OCI-LY3 (cell line): ENCODE measurements around the gene ZCCHC18.

Experiments
- H2AFZ ChIP-seq: fragments of 200-600, 300-600 bp; shearing (Covaris generic); 2 replicates; pipeline ENCODE4 v1.6.0; 2014; ENCODE audit warnings: antibody characterized with exemption, low read depth, low read length
- H3K27ac ChIP-seq: fragments of 200-600, 300-600 bp; sonication (generic); 2 replicates; pipeline ENCODE4 v1.5.1; 2014; ENCODE audit warnings: mild to moderate bottlenecking, low read length, moderate library complexity, mixed read lengths
- H3K27me3 ChIP-seq: fragments of 200-600, 300-600 bp; sonication (generic); 2 replicates; pipeline ENCODE4 v1.6.1; 2014; ENCODE audit warnings: low read depth, low read length, mixed read lengths
- H3K36me3 ChIP-seq: fragments of 200-600, 300-600 bp; sonication (generic); replicated peaks from 2 replicates; pipeline ENCODE3; 2014; ENCODE audit warnings: low read depth, low read length, mixed read lengths
- H3K4me1 ChIP-seq: fragments of 300-600, 200-600 bp; sonication (generic); 2 replicates; pipeline ENCODE4 v1.6.1; 2014; ENCODE audit warnings: low read length, mixed read lengths
- H3K4me2 ChIP-seq: fragments of 200-600, 300-600 bp; sonication (generic); 2 replicates; pipeline ENCODE4 v1.6.1; 2014; ENCODE audit warnings: low read length, mixed read lengths
- H3K4me3 ChIP-seq: fragments of 300-600, 200-600 bp; sonication (generic); 2 replicates; pipeline ENCODE4 v1.5.1; 2014; ENCODE audit warnings: antibody characterized with exemption, mild to moderate bottlenecking, low read length, moderate library complexity
- H3K79me2 ChIP-seq: fragments of 300-600, 200-600 bp; shearing (Covaris generic); 2 replicates; pipeline ENCODE4 v1.6.1; 2014; ENCODE audit warnings: mild to moderate bottlenecking, low read length, mixed read lengths
- H3K9ac ChIP-seq: fragments of 300-600, 200-600 bp; shearing (Covaris generic); 2 replicates; pipeline ENCODE4 v1.6.0; 2014; ENCODE audit warnings: mild to moderate bottlenecking, low read length, moderate library complexity
- H3K9me3 ChIP-seq: fragments of 200-600, 300-600 bp; shearing (Covaris generic); 2 replicates; pipeline ENCODE4 v1.6.1; 2014; ENCODE audit warnings: low read length, mixed read lengths; ENCODE audit not compliant: insufficient read depth
- H4K20me1 ChIP-seq: fragments of 200-600, 300-600 bp; sonication (generic); 2 replicates; pipeline ENCODE4 v1.6.1; 2016; ENCODE audit warnings: low read length, mixed read lengths; ENCODE audit not compliant: insufficient read depth
- EZH2phosphoT487 ChIP-seq: fragments of 200-600 bp; shearing (Covaris generic); IDR thresholded peaks from 2 replicates; pipeline ENCODE4 v1.6.1; 2018; ENCODE audit warnings: antibody characterized with exemption, mixed run types, low read depth
- TF ChIP-seq, protein P1 (sequence below): fragments of 200-600, 300-600 bp; sonication (generic); IDR thresholded peaks from 2 replicates; pipeline ENCODE4 v1.5.1; 2014; ENCODE audit warnings: antibody characterized with exemption, low read length, low read depth

The ZCCHC18 gene

DNA sequence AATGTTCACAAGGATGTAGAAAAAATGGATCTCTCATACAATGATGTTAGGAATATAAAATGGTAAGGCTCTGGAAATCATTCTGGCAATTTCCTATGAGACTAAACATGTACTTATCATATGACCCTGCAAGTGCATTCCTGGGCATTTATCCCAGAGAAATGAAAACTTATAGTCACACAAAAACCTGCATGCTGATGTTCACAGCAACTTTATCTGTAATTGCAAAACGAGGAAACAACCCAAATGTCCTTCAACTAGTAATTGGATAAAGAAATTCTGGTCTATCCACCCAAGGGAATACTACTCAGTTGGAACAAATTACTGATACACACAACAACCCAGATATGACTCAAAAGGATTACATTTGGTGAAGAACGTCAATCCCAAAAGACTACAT lies 14.5 kb downstream of the ZCCHC18 start:
- no peaks in the 10 kb centered on the region for H3K36me3 ChIP-seq
- no peaks in the 10 kb centered on the region for H3K9me3 ChIP-seq
- H3K4me1 ChIP-seq, result peaks cover 7% of the 10 kb centered on the region
- no peak overlapping the region for H3K27ac ChIP-seq
- H3K4me2 ChIP-seq, result no peak overlapping the region
- H4K20me1 ChIP-seq, result no peaks in the 10 kb centered on the region
- H3K27me3 ChIP-seq, result no peaks in the 10 kb centered on the region
- H2AFZ ChIP-seq, result no peak overlapping the region
- H3K4me3 ChIP-seq, result no peak overlapping the region
- TF ChIP-seq, protein P1, sequence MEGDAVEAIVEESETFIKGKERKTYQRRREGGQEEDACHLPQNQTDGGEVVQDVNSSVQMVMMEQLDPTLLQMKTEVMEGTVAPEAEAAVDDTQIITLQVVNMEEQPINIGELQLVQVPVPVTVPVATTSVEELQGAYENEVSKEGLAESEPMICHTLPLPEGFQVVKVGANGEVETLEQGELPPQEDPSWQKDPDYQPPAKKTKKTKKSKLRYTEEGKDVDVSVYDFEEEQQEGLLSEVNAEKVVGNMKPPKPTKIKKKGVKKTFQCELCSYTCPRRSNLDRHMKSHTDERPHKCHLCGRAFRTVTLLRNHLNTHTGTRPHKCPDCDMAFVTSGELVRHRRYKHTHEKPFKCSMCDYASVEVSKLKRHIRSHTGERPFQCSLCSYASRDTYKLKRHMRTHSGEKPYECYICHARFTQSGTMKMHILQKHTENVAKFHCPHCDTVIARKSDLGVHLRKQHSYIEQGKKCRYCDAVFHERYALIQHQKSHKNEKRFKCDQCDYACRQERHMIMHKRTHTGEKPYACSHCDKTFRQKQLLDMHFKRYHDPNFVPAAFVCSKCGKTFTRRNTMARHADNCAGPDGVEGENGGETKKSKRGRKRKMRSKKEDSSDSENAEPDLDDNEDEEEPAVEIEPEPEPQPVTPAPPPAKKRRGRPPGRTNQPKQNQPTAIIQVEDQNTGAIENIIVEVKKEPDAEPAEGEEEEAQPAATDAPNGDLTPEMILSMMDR, result no peak
- TF ChIP-seq EZH2phosphoT487, result no peak
- no peak overlapping the region for H3K9ac ChIP-seq
- H3K79me2 ChIP-seq, result no peaks in the 10 kb centered on the region

DNA sequence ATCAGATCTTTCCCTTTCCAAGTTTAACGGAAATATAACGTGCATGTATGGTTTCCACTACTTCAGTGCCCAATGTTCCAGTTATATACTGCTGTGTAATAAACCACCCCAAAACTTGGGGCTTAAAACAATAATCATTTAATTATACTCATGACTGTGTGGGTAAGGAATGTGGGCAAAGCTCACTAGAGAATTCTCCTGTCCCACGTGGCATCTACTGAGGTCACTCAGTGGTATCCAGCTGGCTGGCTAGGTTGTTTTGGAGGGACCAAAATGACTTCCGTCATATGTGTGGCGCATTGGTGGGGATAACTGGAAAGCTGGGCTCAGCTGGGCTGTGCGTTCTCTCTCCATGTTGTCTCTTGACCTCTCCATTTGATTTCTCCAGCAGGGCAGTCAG lies 18.5 kb downstream of the ZCCHC18 start:
- Histone ChIP-seq H3K9ac (no peak overlapping the region), H3K4me3 (no peak overlapping the region), H2AFZ (no peak overlapping the region), H3K4me1 (peaks cover 3% of the 10 kb centered on the region; the same call in 1 of the 2 replicates), H3K27ac (no peak overlapping the region), H3K27me3 (no peaks in the 10 kb centered on the region), H4K20me1 (no peaks in the 10 kb centered on the region), H3K36me3 (no peaks in the 10 kb centered on the region), H3K9me3 (no peaks in the 10 kb centered on the region), H3K4me2 (no peak overlapping the region), H3K79me2 (no peaks in the 10 kb centered on the region)
- TF ChIP-seq, protein P1, result no peak
- no peak for TF ChIP-seq EZH2phosphoT487

DNA sequence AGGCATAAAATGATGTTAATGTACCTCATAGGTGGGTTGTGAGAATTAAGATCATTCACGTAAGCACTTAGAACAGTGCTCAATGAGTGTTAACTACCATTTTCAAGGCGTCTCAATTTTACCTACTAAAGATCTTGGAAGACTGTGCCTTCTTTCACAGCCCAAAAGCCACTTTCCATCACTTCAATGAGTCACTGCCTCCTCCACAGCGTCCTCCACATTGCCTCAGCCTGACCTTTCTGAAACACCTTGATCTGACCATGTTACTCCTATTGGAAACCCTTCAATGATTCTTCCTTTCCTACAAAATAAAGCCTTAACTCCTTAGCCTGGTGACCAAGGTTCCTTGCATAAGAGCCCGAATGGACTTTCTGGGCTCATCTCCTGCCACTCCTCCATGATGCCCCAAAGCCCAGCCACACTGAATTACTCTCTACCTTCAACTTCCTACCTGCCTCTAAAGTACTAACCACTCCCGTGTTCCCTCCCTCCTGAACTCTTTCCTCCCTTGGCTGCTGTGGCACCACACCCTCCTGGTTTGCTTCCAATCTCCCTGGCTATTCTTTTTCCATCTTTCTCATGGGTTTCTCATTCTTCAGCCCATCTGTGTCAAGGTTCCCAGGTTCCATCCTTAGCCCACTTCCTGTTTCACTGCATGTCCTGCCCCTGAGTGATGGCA lies 22.4 kb downstream of the ZCCHC18 start:
- Histone ChIP-seq H3K9ac (no peak overlapping the region), H4K20me1 (no peaks in the 10 kb centered on the region), H3K36me3 (no peaks in the 10 kb centered on the region), H2AFZ (no peak overlapping the region), H3K4me2 (no peak overlapping the region), H3K79me2 (no peaks in the 10 kb centered on the region), H3K4me3 (no peak overlapping the region), H3K27ac (no peak overlapping the region), H3K27me3 (no peaks in the 10 kb centered on the region), H3K9me3 (no peaks in the 10 kb centered on the region), H3K4me1 (peaks cover 3% of the 10 kb centered on the region; the same call in 1 of the 2 replicates)
- TF ChIP-seq EZH2phosphoT487, result no peak
- TF ChIP-seq, protein P1, result no peak

DNA sequence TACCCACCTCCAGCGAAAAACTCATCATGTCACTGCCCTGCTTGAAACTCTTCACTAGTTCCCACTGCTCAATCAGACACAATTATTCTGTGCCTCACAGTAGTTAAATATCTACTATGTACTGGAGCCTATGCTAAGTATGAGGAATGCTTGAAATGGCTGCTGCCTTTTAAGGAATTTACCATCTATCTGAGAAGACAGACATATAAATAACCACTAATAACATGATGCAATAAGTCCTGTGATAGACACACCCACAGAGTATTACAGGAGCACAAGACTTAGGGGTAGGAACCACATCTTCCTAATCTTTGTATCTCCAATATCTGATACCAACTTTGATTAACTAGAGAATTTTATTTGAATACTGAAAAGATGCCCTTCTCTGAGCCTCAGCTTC lies 23.4 kb downstream of the ZCCHC18 start:
- Histone ChIP-seq H4K20me1 (no peaks in the 10 kb centered on the region), H2AFZ (no peak overlapping the region), H3K4me1 (peaks cover 3% of the 10 kb centered on the region; the same call in 1 of the 2 replicates), H3K4me3 (no peak overlapping the region), H3K79me2 (no peaks in the 10 kb centered on the region), H3K4me2 (no peak overlapping the region), H3K9ac (no peak overlapping the region), H3K27me3 (no peaks in the 10 kb centered on the region), H3K9me3 (no peaks in the 10 kb centered on the region), H3K27ac (no peak overlapping the region), H3K36me3 (no peaks in the 10 kb centered on the region)
- TF ChIP-seq, protein P1, result no peak
- no peak for TF ChIP-seq EZH2phosphoT487
